Activated naive CD4-positive, alpha-beta T cell treated with anti-CD3 and anti-CD28 coated beads for 36 hours (primary cell): ENCODE data around the gene MAML2. TPM values are rescaled to one million over a fixed set of nuclear protein-coding genes. Genes with fewer than 3 reads are reported as not detected.

Source experiments
- CTCF ChIA-PET: fragments of 350-600 bp; sonication (Branson Sonifier 250); formaldehyde crosslinking; loops from one replicate; lab custom pipeline; 2021; ENCODE audit warnings: antibody characterized with exemption; lab: Charles Lee
- DNase-seq: peaks from one replicate; pipeline ENCODE4 v3.0.0-alpha.2; 2020
- H3K27ac Mint-ChIP-seq: one replicate; pipeline ENCODE4 v1.8.0; 2021; ENCODE audit warnings: mild to moderate bottlenecking, mixed read lengths
- H3K27me3 Mint-ChIP-seq: one replicate; pipeline ENCODE4 v1.8.0; 2021; ENCODE audit warnings: low read depth, mixed read lengths
- H3K36me3 Mint-ChIP-seq: one replicate; pipeline ENCODE4 v1.8.0; 2021; ENCODE audit warnings: low read depth, mixed read lengths
- H3K4me1 Mint-ChIP-seq: one replicate; pipeline ENCODE4 v1.8.0; 2021; ENCODE audit warnings: low read depth, mixed read lengths
- H3K4me3 Mint-ChIP-seq: one replicate; pipeline ENCODE4 v1.8.0; 2021; ENCODE audit warnings: mild to moderate bottlenecking, moderate library complexity, mixed read lengths
- H3K9me3 Mint-ChIP-seq: one replicate; pipeline ENCODE4 v1.8.0; 2021; ENCODE audit warnings: mixed read lengths
- intact Hi-C: fragments of 100-400 bp; cut with micrococcal nuclease; formaldehyde crosslinking; loops from one replicate; pipeline ENCODE4 v1.15.1; 2023
- total RNA-seq, 2 experiments: library from RNA; stranded (reverse); gene quantifications; one replicate each; pipeline ENCODE4 v1.2.3, GENCODE V29; 2021

The MAML2 gene
- total RNA-seq, 2 experiments from 2014 or later = 26.6 to 28.1 TPM

- Mint-ChIP-seq H3K36me3 (peaks cover 16% of the 10 kb centered on the region), H3K27me3 (no peaks in the 10 kb centered on the region), H3K4me3 (no peak overlapping the region), H3K4me1 (peaks cover 7% of the 10 kb centered on the region), H3K9me3 (no peaks in the 10 kb centered on the region), H3K27ac (no peak overlapping the region)
- DNase-seq = no peak
- intact Hi-C loops = no loop called here
- CTCF ChIA-PET = interaction anchor here (1.0 to 1.6 kb wide), 3 partner anchors 17 to 400 kb away, joined by 3 to 4 read pairs (median 4); partner anchors contain the start of gene MAML2
Measured at GRCh38 chr11:95994329-95994728, 348.7 kb downstream of the MAML2 start.

GRCh38 chr11:95993438-95994298 lies 349.3 kb downstream of the MAML2 start:
- intact Hi-C loops = no loop called here
- H3K9me3 Mint-ChIP-seq = no peaks in the 10 kb centered on the region
- H3K27ac Mint-ChIP-seq = no peak overlapping the region
- no peak for DNase-seq
- peaks cover 22% of the 10 kb centered on the region for H3K36me3 Mint-ChIP-seq
- peaks cover 10% of the 10 kb centered on the region for H3K4me1 Mint-ChIP-seq
- H3K27me3 Mint-ChIP-seq = no peaks in the 10 kb centered on the region
- CTCF ChIA-PET = interaction anchor here (1.0 to 1.6 kb wide), 3 partner anchors 18 to 400 kb away, joined by 3 to 4 read pairs (median 4); partner anchors contain the start of gene MAML2
- no peak overlapping the region for H3K4me3 Mint-ChIP-seq

GRCh38 chr11:95991545-95991944 lies 351.4 kb downstream of the MAML2 start:
- H3K27ac Mint-ChIP-seq = no peak overlapping the region
- no peak overlapping the region for H3K4me3 Mint-ChIP-seq
- intact Hi-C loops = no loop called here
- CTCF ChIA-PET = no interaction called here
- H3K9me3 Mint-ChIP-seq = no peaks in the 10 kb centered on the region
- peaks cover 32% of the 10 kb centered on the region for H3K36me3 Mint-ChIP-seq
- peaks cover 7% of the 10 kb centered on the region for H3K4me1 Mint-ChIP-seq
- DNase-seq = no peak
- H3K27me3 Mint-ChIP-seq = no peaks in the 10 kb centered on the region

GRCh38 chr11:95991101-95991500 lies 351.9 kb downstream of the MAML2 start:
- H3K27me3 Mint-ChIP-seq = no peaks in the 10 kb centered on the region
- peaks cover 7% of the 10 kb centered on the region for H3K4me1 Mint-ChIP-seq
- CTCF ChIA-PET = no interaction called here
- no peak for DNase-seq
- H3K4me3 Mint-ChIP-seq = no peak overlapping the region
- no peaks in the 10 kb centered on the region for H3K9me3 Mint-ChIP-seq
- peaks cover 35% of the 10 kb centered on the region for H3K36me3 Mint-ChIP-seq
- H3K27ac Mint-ChIP-seq = no peak overlapping the region
- intact Hi-C loops = no loop called here

- CTCF ChIA-PET = no interaction called here
- Mint-ChIP-seq H3K4me3 (no peak overlapping the region), H3K4me1 (peaks cover 7% of the 10 kb centered on the region), H3K36me3 (peaks cover 41% of the 10 kb centered on the region), H3K27ac (no peak overlapping the region), H3K27me3 (no peaks in the 10 kb centered on the region), H3K9me3 (no peaks in the 10 kb centered on the region)
- intact Hi-C loops = no loop called here
- no peak for DNase-seq
Measured at GRCh38 chr11:95989780-95990179, 353.2 kb downstream of the MAML2 start.

GRCh38 chr11:95989076-95989605 lies 353.9 kb downstream of the MAML2 start:
- no peak overlapping the region for H3K4me3 Mint-ChIP-seq
- H3K9me3 Mint-ChIP-seq = no peaks in the 10 kb centered on the region
- no peaks in the 10 kb centered on the region for H3K27me3 Mint-ChIP-seq
- CTCF ChIA-PET = no interaction called here
- intact Hi-C loops = no loop called here
- H3K36me3 Mint-ChIP-seq = peaks cover 45% of the 10 kb centered on the region
- peaks cover 7% of the 10 kb centered on the region for H3K4me1 Mint-ChIP-seq
- H3K27ac Mint-ChIP-seq = no peak overlapping the region
- DNase-seq = no peak

GRCh38 chr11:95985174-95985808 lies 357.7 kb downstream of the MAML2 start:
- Mint-ChIP-seq H3K4me3 (no peak overlapping the region), H3K4me1 (peaks cover 4% of the 10 kb centered on the region), H3K27ac (no peak overlapping the region), H3K36me3 (peaks cover 51% of the 10 kb centered on the region), H3K9me3 (no peaks in the 10 kb centered on the region), H3K27me3 (no peaks in the 10 kb centered on the region)
- CTCF ChIA-PET = interaction anchor here (1.3 kb wide), 1 partner anchor 409 kb away, joined by 3 read pairs; no protein-coding TSS in a partner anchor
- intact Hi-C loops = no loop called here
- no peak for DNase-seq

GRCh38 chr11:95984072-95984471 lies 358.9 kb downstream of the MAML2 start:
- Mint-ChIP-seq H3K4me3 (no peak overlapping the region), H3K27me3 (no peaks in the 10 kb centered on the region), H3K9me3 (no peaks in the 10 kb centered on the region), H3K27ac (no peak overlapping the region), H3K4me1 (peaks cover 4% of the 10 kb centered on the region), H3K36me3 (peaks cover 50% of the 10 kb centered on the region)
- intact Hi-C loops = no loop called here
- CTCF ChIA-PET = interaction anchor here (0.7 kb wide), 1 partner anchor 27 kb away, joined by 3 read pairs; no protein-coding TSS in a partner anchor
- DNase-seq = no peak

GRCh38 chr11:95977534-95978174 lies 365.3 kb downstream of the MAML2 start:
- intact Hi-C loops = no loop called here
- no peak for DNase-seq
- H3K4me3 Mint-ChIP-seq = no peak overlapping the region
- peaks cover 35% of the 10 kb centered on the region for H3K36me3 Mint-ChIP-seq
- no peak overlapping the region for H3K27ac Mint-ChIP-seq
- H3K9me3 Mint-ChIP-seq = no peaks in the 10 kb centered on the region
- no peaks in the 10 kb centered on the region for H3K4me1 Mint-ChIP-seq
- CTCF ChIA-PET = no interaction called here
- H3K27me3 Mint-ChIP-seq = no peaks in the 10 kb centered on the region

GRCh38 chr11:95976550-95976949 lies 366.4 kb downstream of the MAML2 start:
- Mint-ChIP-seq H3K36me3 (peaks cover 33% of the 10 kb centered on the region), H3K9me3 (no peaks in the 10 kb centered on the region), H3K4me3 (no peak overlapping the region), H3K27me3 (no peaks in the 10 kb centered on the region), H3K4me1 (no peaks in the 10 kb centered on the region), H3K27ac (no peak overlapping the region)
- CTCF ChIA-PET = no interaction called here
- intact Hi-C loops = no loop called here
- no peak for DNase-seq

GRCh38 chr11:95975343-95975742 lies 367.7 kb downstream of the MAML2 start:
- Mint-ChIP-seq H3K4me3 (no peak overlapping the region), H3K27ac (no peak overlapping the region), H3K36me3 (peaks cover 22% of the 10 kb centered on the region), H3K9me3 (no peaks in the 10 kb centered on the region), H3K4me1 (no peaks in the 10 kb centered on the region), H3K27me3 (no peaks in the 10 kb centered on the region)
- no peak for DNase-seq
- CTCF ChIA-PET = no interaction called here
- intact Hi-C loops = no loop called here

- H3K4me1 Mint-ChIP-seq = no peaks in the 10 kb centered on the region
- no peak overlapping the region for H3K27ac Mint-ChIP-seq
- no peaks in the 10 kb centered on the region for H3K27me3 Mint-ChIP-seq
- H3K9me3 Mint-ChIP-seq = peaks cover 1% of the 10 kb centered on the region
- intact Hi-C loops = no loop called here
- no peaks in the 10 kb centered on the region for H3K36me3 Mint-ChIP-seq
- DNase-seq = no peak
- H3K4me3 Mint-ChIP-seq = no peak overlapping the region
- CTCF ChIA-PET = interaction anchor here (0.7 kb wide), 1 partner anchor 136 kb away, joined by 3 read pairs; no protein-coding TSS in a partner anchor
Measured at GRCh38 chr11:95972060-95972459, 370.9 kb downstream of the MAML2 start.
